Glomerular visceral epithelial cell (primary cell): ENCODE results near the gene SERF2.

ENCODE experiments used
- DNase-seq: peaks from one replicate; pipeline ENCODE4 v3.0.0-alpha.2; 2016; ENCODE audit errors: extremely low spot score

SERF2 gene

DNA sequence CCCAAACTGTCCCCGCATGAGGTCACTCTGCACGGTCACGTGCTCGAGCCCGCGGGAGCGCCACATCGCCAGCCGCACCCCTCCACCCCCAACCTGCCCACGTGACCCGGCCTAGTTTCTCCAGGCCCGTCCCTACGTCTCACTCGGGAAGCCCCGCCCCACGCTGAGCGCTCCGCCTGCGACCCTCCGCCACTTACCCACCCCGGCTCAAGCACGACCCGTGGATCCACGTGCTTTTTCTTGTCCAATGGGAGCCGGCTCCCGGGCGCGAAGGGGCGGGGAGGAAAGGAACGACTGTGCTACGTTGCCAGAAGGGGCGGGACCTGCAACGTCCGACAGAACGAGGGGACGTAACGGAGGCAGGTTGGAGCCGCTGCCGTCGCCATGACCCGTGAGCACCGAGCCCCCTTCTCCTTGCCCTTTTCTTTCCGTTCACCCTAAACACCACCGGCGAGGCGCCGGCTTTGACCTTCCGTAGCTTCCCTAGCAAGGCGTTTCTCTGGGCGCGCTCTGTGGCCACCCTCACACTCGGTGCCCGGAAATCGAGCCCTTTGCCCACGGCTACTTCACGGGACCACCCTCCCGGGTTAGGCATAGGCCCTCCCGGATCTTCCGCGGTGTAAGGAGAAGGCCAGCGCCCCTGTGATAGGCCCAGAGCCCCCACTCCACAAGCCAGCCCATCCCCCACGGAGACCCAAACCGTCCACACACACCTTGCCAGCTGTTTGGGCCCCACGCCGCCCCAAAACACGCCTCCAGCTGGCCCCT, at the start of gene SERF2:
TSS of gene SERF2 (plus strand) at position 328 of the 768 bp plus-strand sequence. CDS start at position 385, 57 bp downstream.
- DNase-seq: peak; percentile 100

DNA sequence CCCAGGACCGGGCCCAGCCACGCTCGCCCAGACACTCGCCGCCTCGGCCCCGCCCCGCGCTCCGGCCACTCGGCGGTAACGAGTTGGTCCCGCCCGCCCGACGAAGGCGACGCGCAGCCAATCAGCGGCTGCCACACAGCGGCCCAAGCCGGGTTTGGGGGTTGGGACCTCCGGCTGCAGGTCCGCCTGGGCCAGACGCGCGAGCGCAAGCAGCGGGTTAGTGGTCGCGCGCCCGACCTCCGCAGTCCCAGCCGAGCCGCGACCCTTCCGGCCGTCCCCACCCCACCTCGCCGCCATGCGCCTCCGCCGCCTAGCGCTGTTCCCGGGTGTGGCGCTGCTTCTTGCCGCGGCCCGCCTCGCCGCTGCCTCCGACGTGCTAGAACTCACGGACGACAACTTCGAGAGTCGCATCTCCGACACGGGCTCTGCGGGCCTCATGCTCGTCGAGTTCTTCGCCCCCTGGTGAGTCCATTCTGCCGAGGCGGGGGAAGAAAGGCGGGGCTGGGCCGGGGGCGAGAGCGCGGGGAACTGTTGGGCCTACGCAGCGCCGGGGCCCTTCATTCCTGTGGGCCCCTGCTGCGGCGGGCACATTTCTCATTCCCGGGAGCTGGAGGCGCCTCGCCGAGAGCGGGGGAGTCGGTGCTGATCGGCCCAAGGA, 45.7 kb upstream of the SERF2 start, which contains the start of gene PDIA3:
TSS of gene PDIA3 (plus strand) at position 194 of the 658 bp plus-strand sequence. CDS start at position 296, 102 bp downstream.
- DNase-seq: peak; percentile 91

DNA sequence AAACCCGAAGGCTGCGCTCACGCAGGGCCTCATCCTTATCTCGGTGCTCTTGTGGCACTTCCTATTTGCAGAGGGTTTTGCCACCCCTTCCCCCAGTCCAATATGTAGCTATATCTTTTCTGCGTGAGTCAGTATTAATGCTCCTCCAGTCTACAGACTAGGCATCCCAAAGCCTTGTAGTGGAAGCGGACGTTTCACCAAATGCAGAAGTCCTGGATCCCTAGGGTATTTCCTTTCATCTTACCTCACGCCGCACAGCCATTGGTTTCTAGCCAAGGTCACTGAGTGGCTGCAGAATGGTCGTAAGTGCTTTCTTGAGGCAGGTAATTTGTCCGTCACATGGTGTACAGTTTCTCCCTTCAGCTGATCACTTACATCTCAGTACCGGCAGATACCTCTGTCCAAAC, 45.2 kb upstream of the SERF2 start:
- DNase-seq: peak; percentile 32

DNA sequence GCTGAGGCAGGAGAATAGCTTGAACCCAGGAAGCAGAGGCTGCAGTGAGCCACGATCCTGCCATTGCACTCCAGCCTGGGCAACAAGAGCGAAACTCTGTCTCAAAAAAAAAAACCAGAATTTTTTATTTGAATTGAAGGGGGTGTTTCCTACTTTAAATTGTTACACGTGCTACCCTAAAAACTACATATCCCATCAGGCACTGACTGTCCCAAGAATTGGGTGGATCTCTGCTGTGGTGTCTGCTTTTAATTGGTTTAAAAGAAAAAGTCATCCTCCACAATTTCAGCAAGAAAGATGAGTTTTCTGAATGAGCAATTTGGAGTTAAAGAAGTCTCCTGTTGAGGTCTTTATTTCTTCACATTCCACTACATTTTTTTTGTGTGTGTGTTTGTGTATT, 43.7 kb upstream of the SERF2 start:
- no peak for DNase-seq

DNA sequence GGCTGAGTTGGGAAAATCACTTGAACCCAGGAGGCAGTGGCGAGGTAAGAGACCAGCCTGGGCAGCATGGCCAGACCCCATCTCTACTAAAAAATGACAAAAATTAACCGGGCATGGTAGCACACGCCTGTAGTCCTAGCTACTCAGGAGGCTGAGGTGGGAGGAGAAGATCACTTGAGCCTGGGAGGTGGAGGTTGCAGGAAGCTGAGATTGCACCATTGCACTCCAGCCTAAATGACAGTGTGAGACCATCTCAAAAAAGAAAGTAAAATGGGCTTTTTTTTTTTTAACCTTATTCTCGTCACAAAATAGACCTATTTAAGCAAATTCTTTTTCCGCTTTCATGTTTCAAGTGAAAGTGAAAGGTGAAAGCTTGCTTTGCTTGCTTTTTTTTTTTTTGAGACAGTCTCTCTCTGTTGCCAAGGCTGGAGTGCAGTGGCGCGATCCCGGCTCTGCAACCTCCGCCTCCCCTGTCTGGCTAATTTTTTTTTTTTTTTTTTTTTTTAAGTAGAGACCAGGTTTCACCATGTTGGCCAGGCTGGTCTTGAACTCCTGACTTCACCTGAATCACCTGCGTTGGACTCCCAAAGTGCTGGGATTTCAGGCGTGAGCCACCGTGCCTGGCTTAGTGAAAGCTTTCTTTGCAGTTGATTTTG, 42.3 kb upstream of the SERF2 start:
- DNase-seq: no peak

DNA sequence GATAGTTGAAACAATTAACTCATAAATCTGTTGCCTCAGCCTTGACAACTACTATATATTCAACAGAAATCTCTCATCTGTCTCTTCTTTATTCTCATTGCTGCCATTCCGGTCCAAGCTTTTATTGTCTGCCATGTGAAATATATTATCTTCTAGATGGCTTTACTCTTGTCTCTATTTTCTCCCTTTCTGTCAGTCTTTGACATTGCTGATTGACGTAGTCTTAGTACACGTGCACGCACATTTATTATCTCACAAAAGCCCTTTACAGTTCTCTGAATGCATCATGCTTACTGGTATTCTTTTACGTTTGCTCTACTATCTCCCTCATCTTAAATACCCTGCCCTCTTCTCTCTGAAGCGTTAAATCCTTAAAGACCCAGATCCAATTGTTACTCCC, 40.2 kb upstream of the SERF2 start:
- no peak for DNase-seq

DNA sequence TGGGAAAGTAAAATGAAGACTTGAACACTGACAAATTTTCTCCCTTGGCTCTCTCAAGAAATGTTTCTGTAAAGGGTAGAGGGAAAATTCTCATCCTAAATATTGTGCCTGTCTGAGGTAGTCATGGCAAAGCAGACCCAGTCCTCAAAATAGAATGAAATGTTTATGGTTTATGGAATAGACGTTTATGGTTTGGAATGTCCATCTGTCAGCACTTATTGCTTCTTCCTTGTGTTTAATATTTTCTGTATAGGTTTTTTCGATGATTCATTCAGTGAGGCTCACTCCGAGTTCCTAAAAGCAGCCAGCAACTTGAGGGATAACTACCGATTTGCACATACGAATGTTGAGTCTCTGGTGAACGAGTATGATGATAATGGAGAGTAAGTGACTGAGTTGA, 29.3 kb upstream of the SERF2 start:
- no peak for DNase-seq

DNA sequence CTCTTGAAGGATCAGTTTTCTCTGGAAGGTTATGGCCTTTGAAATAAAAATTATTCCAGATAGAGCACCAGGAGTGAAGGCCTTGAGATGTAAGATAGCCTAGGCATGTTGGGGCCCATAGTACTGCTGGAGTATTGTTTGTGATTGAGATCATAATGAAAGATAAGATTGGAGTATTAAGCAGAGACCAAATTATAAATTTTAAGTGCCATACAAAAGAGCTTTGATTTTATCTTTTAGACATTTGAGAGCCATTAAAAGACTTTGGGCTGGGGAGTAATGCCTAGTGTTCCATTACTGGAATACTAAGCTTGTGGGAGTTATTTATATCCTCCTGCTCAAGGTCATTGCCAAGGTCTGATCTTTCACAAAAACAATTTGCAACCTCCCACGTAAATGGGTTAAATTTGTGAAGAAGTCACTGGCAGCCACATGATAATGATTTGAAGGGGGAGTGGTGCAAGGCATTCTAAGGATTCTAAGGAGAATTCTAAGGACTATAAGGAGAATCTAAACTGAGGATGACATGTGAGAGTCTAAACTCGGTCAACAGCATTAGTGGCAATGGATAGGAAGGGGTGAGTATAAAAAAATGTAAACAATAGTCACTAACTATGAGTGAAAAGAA, 28.2 kb upstream of the SERF2 start:
- DNase-seq: no peak

DNA sequence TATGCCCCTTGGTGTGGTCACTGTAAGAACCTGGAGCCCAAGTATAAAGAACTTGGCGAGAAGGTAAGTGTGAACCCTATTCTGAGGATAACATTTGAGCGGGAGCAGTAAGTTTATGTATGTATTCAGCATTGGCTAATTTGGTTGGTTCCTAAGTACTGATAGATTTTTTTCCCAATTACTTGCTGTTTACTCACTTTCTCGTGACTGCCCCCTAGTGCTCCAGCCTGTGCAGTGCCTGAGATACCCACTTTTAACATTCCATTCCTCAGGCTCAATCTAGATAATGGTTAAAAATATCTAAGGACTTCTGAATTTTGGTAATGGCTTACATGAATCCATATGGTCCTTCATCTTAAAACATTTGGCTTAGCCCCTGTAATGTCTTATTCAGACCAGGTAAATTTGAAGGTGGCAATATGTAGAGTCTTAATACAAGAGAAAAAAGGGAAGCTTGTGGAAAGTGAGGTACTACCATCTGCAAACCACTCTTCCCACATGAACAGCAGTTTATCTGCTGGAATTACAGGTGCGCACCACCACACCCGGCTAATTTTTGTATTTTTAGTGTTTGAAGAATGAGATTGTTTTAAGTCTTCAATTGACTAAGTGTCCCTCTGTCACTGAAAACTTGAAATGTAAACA, 22.4 kb upstream of the SERF2 start:
- DNase-seq: peak; percentile 54

DNA sequence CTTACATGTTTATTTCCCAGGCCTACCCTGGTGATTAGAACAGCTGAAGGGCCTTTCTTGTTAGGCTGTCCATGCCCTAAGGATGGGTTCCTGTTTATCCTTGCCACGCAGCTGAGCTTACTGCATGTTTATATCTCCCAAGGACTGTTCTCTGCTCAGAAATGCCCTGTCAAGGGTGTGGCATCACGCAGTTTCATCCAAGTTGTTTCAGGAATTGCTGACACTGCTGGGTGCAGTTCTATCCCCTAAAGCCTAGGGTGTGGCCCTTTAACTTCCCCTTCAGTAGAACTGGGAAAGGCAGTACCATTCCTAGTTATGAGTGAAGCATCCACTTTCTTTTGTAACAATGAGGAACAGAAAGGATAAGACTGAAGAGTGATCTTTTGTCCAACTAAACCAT, 20.3 kb upstream of the SERF2 start:
- no peak for DNase-seq

DNA sequence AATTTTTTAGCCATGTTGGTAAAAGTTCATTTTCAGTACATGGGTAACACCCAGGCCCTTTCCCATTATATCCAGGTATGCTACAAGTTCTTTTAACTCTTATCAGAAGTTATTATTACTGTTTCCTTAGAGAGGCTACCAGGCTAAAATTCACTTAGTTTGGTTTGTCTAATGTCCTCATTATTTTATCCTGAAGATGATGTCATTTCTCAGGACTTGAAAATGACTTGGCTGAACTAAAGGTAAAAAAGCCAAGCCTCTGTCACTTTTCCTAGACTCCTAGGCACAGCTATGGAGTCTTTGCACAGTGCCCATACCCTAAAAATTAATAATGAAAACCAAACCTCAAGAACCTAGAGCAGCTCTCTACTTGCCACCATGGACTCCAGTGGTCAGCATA, 19.5 kb upstream of the SERF2 start:
- DNase-seq: no peak

DNA sequence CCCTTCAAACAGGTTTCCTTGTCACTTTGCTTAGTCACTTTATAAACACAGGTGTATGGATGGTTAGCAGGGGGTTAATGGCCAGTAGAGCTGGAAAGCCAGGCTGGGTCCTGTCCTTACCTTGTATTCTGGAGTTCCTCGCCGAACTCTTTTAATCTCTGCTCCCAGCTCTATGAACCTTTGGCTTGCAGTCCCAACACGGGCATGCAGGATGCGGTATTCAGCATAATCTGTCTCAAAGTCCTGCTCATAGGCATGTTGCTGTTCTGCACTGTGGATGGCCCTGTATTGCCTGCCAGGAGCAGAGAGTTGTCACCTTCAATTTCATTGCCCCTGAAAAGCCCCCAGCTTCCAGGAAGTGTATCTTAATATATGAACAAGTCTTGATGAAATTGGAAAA, 18.1 kb upstream of the SERF2 start:
- no peak for DNase-seq

DNA sequence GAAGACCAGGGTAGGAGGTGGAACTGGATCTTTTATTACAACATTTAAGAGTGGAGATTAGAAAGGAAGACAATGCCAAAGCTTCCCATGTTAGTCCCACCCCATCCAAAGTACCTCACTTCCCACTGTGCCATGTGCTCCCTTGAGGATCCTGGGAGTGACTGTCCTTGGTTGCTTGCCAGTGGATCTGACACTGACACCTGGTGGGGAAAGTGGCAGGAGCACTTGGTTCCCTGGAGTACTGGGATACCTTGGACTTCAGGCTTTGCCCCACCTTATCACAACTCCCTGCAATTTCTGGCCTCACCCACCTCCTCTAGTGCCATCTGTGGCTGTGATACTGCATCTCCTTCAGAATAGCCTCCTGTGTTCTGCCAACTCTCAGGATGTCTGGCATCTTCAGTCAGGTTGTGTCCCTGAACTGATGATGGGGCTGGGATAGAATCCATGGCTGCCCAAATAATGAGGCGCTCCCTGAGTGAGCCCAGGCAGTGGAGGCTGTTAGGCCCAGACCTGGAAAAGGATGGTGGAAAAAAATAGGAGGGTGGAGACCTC, 16.6 kb upstream of the SERF2 start:
- DNase-seq: peak; percentile 65

DNA sequence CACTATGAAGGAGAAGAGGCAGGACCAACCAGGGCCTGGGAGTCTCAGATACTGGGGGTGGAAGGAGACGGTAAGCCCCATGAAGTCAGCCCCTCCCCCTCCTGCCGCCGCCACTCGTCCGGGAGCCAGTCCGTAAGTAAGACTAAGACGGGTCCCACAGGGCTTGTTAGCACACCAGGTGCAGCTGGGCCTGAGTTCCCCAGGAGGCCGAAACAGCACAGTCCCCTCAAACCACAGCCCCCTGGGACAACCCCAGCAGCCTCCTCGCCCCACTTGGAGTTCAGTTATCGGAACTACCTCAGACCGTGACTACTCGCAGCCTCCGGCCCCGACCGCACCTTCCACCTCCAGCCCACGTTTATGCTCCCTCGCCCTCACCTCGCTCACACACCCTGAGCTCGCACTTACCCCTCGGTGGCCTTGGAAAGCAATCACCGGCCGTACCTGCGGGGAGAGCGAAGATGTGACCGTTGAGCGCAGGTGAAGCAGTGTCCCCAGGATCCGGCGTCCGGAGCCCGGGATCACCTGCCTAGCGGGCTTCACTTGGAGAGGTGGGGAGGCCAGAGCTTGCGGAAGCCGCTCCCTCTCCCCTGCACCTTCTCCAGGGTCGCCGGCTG, 15.9 kb upstream of the SERF2 start:
- peak; percentile 3 for DNase-seq

DNA sequence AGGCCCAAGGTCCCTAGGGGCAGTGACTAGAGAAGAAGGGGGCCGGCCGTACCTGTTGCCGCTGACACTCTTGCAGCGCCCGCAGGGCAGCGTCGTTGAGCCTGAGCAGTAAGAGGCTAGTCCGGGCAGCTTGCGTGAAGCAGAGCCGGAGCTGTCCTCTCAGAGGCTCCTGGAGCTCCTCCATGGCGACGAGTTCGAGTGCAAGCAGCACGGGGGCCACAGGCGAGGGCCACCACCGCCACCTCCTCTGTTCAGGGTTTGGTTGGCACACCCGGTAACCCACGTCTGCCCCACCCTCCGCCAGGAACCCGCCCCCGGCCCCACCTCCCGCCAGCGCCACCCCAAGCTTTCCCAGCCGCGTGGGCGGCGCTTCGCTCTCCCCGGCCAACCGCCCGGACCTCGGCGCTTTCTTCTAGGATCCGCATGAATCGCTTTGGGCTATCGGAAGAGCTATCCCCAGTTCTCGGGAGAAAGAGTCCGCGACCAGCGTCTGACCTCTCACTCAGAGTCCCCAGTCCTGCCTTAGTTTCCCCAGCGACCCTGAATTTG, 15.3 kb upstream of the SERF2 start, which contains the start of gene ELL3:
TSS of gene ELL3 (minus strand) at position 249 of the 549 bp plus-strand sequence. CDS start at position 184, 65 bp downstream.
- peak; percentile 81 for DNase-seq

DNA sequence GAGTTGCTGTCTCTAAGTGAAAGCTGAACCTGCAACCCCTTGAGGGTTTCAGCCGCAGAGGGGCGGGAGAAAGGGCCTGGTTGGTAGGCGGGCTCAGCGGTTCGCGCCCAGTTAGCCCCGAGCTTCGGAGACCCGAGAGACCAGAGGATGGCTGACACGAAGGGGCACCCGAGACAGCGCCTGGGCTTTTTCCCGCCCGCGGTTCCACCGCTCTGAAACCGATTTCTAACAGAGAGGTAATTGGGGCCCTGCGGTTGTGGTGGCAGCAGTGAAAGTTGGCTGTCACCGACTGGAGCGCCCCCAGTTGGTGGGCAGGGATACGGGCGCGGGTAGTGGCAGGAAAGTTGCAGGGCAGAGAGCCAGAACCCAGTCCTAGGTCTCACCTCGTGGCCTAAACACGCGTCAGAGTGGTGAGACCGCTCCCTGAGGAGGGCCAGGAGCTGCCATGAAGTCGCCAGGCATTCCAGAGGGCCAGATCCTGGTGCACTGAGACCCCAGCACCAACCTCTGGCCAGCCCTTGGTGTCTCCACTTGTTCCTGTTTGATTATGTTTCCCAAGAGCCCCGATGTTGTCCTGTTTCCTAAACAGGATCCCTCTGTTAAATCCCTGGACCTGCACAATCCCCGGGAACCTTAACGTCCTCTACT, 14.7 kb upstream of the SERF2 start:
- peak; percentile 79 for DNase-seq

DNA sequence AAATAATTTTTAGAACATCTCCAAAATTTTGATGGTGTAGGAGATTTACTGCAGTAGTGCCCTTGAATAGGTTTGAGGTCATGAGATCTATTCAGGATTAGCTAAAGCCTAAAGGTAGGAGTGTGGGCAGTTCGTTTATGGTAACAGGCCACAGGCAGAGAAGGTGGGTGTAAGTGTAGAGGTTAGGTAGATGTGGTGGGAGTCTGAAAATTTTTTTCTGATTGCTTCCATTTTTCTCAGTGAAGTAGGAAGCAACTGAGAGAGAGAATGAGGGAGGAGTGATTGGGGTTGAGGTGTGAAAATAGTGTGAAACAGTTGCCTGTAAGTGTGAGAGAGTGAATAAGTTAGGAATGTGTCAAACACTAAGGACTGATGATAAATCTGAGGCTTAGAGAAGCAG, 13.1 kb upstream of the SERF2 start:
- DNase-seq: no peak

DNA sequence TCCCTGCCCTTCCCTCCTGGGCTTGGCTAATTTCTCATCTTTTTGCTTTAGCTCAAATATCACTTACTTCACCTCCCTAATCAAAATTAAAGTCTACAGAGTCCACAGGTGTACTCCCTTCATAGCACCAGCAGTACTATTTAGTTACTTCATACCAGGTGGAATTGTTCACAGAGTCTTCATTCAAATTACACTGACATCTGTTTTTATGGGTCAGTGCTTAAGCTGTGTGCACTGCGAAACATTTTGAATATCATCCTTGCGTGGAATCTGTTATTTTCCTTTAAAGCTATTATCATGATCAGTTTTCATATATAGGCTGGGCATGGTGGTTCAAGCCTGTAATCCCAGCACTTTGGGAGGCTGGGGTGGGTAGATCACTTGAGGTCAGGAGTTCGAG, 2.7 kb upstream of the SERF2 start:
- no peak for DNase-seq

DNA sequence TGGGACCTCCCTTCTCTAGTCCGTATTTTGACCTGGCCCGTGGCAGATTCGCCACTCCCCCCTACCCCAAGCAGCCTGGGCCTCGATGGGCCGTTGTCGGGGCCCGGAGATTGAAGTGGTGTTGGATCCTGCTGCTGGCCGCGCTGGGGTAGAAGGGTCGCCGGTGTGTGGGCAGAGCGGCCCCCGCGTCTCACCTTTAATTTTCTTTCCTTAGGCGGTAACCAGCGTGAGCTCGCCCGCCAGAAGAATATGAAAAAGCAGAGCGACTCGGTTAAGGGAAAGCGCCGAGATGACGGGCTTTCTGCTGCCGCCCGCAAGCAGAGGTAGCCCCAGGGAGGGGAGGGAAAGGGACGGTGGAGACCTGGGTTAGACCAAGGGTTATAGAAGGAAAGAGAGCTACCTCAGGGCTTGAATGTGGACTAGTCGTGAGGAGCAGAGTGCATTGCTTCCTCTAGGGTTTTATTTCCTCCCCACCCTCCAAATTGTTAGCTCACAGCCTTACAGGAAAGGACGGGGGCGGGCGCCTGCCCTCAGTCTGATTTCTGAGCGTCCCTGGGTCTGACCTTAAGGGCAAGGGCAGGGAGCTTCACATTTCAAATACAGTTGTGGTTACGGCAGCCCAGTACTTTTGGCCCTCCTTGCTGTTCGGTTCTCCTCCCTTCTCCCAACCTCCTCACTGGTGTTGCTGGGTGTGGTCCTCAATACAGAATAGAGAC, 799 bp downstream of the SERF2 start:
- peak; percentile 26 for DNase-seq
